Heart right ventricle (tissue), 16 donors: Measurements from ENCODE around the gene SMIM45.

Experiments
- ATAC-seq, 8 donors: fragments of 200-7000 bp; cut with Tn5 transposase; one replicate each; pipeline ENCODE4 v1.9.1; 2020; ENCODE audit warnings: mild to moderate bottlenecking in 8 of 8, moderate library complexity in 8 of 8, moderate number of reproducible peaks in 1 of 8
- DNase-seq, 2 donors: peaks; one replicate each; pipeline ENCODE4 v3.0.0-alpha.2; 2020
- H3K27ac ChIP-seq, 10 donors: fragments of 200-600 bp; sonication (generic) in 2 of 10; one replicate each; pipeline versions ENCODE4 v1.5.0 to v1.8.0; 2020 to 2022; ENCODE audit warnings: mild to moderate bottlenecking in 3 of 10
- H3K27me3 ChIP-seq, 7 donors: fragments of 200-600 bp; one replicate each; pipeline ENCODE4 v1.8.0; 2021 to 2022; ENCODE audit warnings: mild to moderate bottlenecking in 2 of 7
- H3K36me3 ChIP-seq, 9 donors: fragments of 200-600 bp; sonication (generic) in 1 of 9; one replicate each; pipeline versions ENCODE4 v1.5.0 to v1.8.0; 2020 to 2022; ENCODE audit warnings: mild to moderate bottlenecking in 2 of 9
- H3K4me1 ChIP-seq, 9 donors: fragments of 200-600 bp; sonication (generic) in 1 of 9; one replicate each; pipeline versions ENCODE4 v1.5.0 to v1.8.0; 2020 to 2022; ENCODE audit warnings: mild to moderate bottlenecking in 4 of 9
- H3K4me3 ChIP-seq, 10 donors: fragments of 200-600 bp; sonication (generic) in 2 of 10; one replicate each; pipeline versions ENCODE4 v1.5.0 to v1.8.0; 2020 to 2022; ENCODE audit warnings: mild to moderate bottlenecking in 7 of 10, moderate library complexity in 2 of 10
- H3K9me3 ChIP-seq, 11 donors: fragments of 200-600 bp in 10 of 11; sonication (generic) in 2 of 11; one replicate each; pipeline versions ENCODE4 v1.5.0 to v1.8.0; 2013 to 2022; ENCODE audit warnings: mild to moderate bottlenecking in 2 of 11, control low read depth in 1 of 11, moderate library complexity in 1 of 11
- CTCF ChIP-seq, 9 donors: fragments of 200-600 bp; sonication (generic) in 2 of 9; IDR thresholded peaks; one replicate each; pipeline versions ENCODE4 v1.5.0 to v1.8.0; 2021 to 2022; ENCODE audit warnings: antibody characterized with exemption in 9 of 9, mild to moderate bottlenecking in 5 of 9, moderate library complexity in 1 of 9
- WGBS, 2 donors: extraction: QIAGEN DNeasy Blood & Tissue Kit; methylation state at CpG; one replicate each; pipeline ENCODE4 v1.1.7; 2013; ENCODE audit warnings: inconsistent platforms in 1 of 2; 5-methylcytosine and 5-hydroxymethylcytosine counted together
- intact Hi-C, 10 donors: fragments of 100-400 bp; cut with DNase I; formaldehyde crosslinking; loops; one replicate each; pipeline versions ENCODE4 v1.11.1 to v1.14.2; 2022
- donor health status: Arrhythmogenic right ventricular cardiomyopathy.
- donor health status: ischemic (EF 13 %, LVEDD 7.1; RV severe dilation, severe dysfunction).
- donor health status: healthy with polysubstance abuse.
- donor health status: DM: no; HTN: yes; CAD: no.
- donor health status: DM: no; HTN: no; CAD: no.
- donor health status: ischemic (EF 25% LVEDD 6.9; RV normal size, moderate dysfunction).
- donor health status: ischemic (EF 25% LVEDD 5.7; RV mildly dilated, moderate dysfunction).
- donor health status: healthy.
- donor health status: DM: yes; HTN: yes; CAD: no.
- donor health status: Ischemic cardiomyopathy.
- donor health status: ischemic (EF 35%, LVEDD 5.7; RV mildly dilated, moderate dysfunction).
- donor health status: nonischemic (EF 11% LVEDD 7.7; RV severe dilation, severe dysfunction).
- donor health status: DM: yes; HTN: yes; CAD: no.
- donor health status: PGD.
- donor health status: ischemic (EF 29% LVEDD 5.4; RV normal size, mild dysfunction).
- donor health status: nonischemic (EF 23%, LVEDD 6.1; RV moderate dilation, normal function).

SMIM45 gene

GRCh38 chr22:41908411-41909309 is 43.3 kb upstream of the SMIM45 start:
- Histone ChIP-seq H3K4me1 (peaks cover 11 to 32% (median 17%) of the 10 kb centered on the region in 9 donors), H3K9me3 (no peaks in the 10 kb centered on the region), H3K36me3 (peaks cover 0 to 43% (median 20%) of the 10 kb centered on the region in 9 donors), H3K27me3 (peaks cover 5 to 50% (median 38%) of the 10 kb centered on the region in 7 donors), H3K4me3 (no peak overlapping the region), H3K27ac (peak overlapping the region in 3 of 10 donors; percentile 39 to 43 (median 41))
- no peak for DNase-seq
- intact Hi-C loops = no loop called here
- WGBS, 2 donors = 61 to 63% methylated on average over 14 of the region's 14 CpGs
- TF ChIP-seq CTCF (IDR thresholded peaks at IDR 0.05) = no peak
- ATAC-seq = no peak

GRCh38 chr22:41909310-41910049 is 42.5 kb upstream of the SMIM45 start:
- Histone ChIP-seq H3K4me3 (peak overlapping the region in 9 of 10 donors; percentile 26 to 53 (median 37)), H3K27ac (peak overlapping the region in 6 of 10 donors; percentile 12 to 50 (median 42)), H3K9me3 (no peaks in the 10 kb centered on the region), H3K4me1 (peaks cover 9 to 30% (median 17%) of the 10 kb centered on the region in 9 donors), H3K27me3 (peaks cover 13 to 56% (median 44%) of the 10 kb centered on the region in 7 donors), H3K36me3 (peaks cover 0 to 35% (median 14%) of the 10 kb centered on the region in 9 donors)
- ATAC-seq (peak in 3 of 8 donors; percentile 3 to 10 (median 10)), DNase-seq (no peak)
- WGBS, 2 donors = 29 to 34% methylated on average over 55 of the region's 55 CpGs
- no peak for TF ChIP-seq CTCF (IDR thresholded peaks at IDR 0.05)
- intact Hi-C loops = no loop called here

- ATAC-seq = peak; percentile 43 to 83 (median 60)
- H3K4me1 ChIP-seq = peaks cover 9 to 37% (median 20%) of the 10 kb centered on the region in 9 donors
- H3K27ac ChIP-seq = peak overlapping the region in 6 of 10 donors; percentile 12 to 50 (median 42)
- intact Hi-C loops = no loop called here
- no peaks in the 10 kb centered on the region for H3K9me3 ChIP-seq
- peaks cover 0 to 26% (median 7%) of the 10 kb centered on the region in 9 donors for H3K36me3 ChIP-seq
- TF ChIP-seq CTCF (IDR thresholded peaks at IDR 0.05) = no peak
- H3K27me3 ChIP-seq = peaks cover 22 to 65% (median 52%) of the 10 kb centered on the region in 7 donors
- peak overlapping the region in 9 of 10 donors; percentile 26 to 53 (median 37) for H3K4me3 ChIP-seq
- DNase-seq = peak; percentile 49 to 63
- WGBS, 2 donors = 1% methylated on average over 90 to 112 of the region's 112 CpGs
These were observed 41.6 kb upstream of the SMIM45 start for GRCh38 chr22:41910050-41911000.
